Activated CD4-positive, alpha-beta T cell treated with anti-CD3 and anti-CD28 coated beads, Interleukin-2, amount 50 U/mL, for 16 hours (primary cell): Measurements from ENCODE around the gene TEX101.

Source experiments
- DNase-seq: peaks from one replicate; pipeline ENCODE4 v3.0.0-alpha.2; 2020

Gene TEX101

GRCh38 chr19:43450545-43450997, 35.9 kb downstream of the TEX101 start:
- peak; percentile 28 for DNase-seq

- DNase-seq = no peak
These were observed 37.9 kb downstream of the TEX101 start for GRCh38 chr19:43452582-43452981.

GRCh38 chr19:43454031-43454430, 39.3 kb downstream of the TEX101 start:
- no peak for DNase-seq

- no peak for DNase-seq
These were observed 40.8 kb downstream of the TEX101 start for GRCh38 chr19:43455321-43456113.

- DNase-seq = no peak
These were observed 43.1 kb downstream of the TEX101 start for GRCh38 chr19:43457809-43458208.

- no peak for DNase-seq
These were observed 45.8 kb downstream of the TEX101 start for GRCh38 chr19:43460362-43461016.

- DNase-seq = no peak
These were observed 46.6 kb downstream of the TEX101 start for GRCh38 chr19:43461303-43461702.

- no peak for DNase-seq
These were observed 47.7 kb downstream of the TEX101 start for GRCh38 chr19:43462383-43462782.

- DNase-seq = no peak
These were observed 48.2 kb downstream of the TEX101 start for GRCh38 chr19:43462785-43463380.

- DNase-seq = peak; percentile 98
These were observed 48.9 kb downstream of the TEX101 start for GRCh38 chr19:43463381-43464133.

GRCh38 chr19:43464134-43464775, 49.6 kb downstream of the TEX101 start:
- DNase-seq = no peak

- no peak for DNase-seq
These were observed 50.9 kb downstream of the TEX101 start, which contains the start of gene LYPD3 for GRCh38 chr19:43465468-43466120. Gene LYPD3, minus strand, starts transcription at chr19:43465608. Its CDS starts 37 bp downstream, at chr19:43465571.

GRCh38 chr19:43466793-43467192, 52.1 kb downstream of the TEX101 start:
- DNase-seq = no peak

- DNase-seq = no peak
These were observed 52.6 kb downstream of the TEX101 start for GRCh38 chr19:43467276-43467675.

GRCh38 chr19:43467730-43468129, 53.0 kb downstream of the TEX101 start:
- no peak for DNase-seq
